GM12801 (cell line): ENCODE data around the gene MTA1.

Source experiments
- TF ChIP-seq, protein P1 (sequence below): IDR thresholded peaks from one replicate; pipeline ENCODE4 v1.5.1; 2011; ENCODE audit warnings: control low read depth; ENCODE audit not compliant: insufficient read length; ENCODE audit errors: extremely low read depth

MTA1 gene

DNA sequence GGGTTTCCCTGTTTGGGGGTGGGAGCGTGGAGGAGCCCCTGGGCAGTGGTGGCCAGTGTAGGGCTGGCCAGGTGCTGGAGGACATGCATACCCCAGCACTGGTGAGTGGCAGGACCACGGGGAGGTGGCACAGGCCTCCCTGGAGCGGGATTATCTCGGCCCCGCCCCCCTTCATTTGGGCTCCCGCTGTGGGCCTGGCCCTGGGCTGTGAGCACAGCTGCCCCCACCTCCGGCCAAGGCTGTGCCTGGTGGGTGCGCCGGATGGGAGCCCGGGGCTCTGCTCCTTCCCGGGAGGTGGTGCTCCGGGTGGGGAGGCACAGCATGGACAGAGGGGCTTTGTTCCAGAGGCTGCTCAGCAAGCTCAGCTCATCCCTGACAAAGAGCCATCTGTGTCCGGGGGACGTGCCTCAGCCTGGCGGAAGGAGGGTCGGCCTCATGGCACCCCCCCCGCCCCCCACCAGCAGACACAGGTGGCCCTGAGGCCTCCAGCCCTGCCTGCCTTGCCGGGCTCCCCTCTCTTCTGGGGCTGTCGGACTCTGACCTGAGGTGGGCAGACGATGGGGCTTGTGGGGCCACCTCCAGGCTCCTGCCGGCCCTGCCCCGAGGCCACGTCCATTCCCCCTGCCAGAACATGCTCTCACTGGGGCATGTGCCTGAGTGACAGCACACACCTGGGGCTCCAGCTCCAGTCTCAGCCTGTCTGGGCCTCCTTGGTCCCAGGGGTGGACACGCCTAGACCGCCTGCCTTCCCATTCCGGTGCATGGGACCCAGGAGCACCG lies 79.8 kb downstream of the MTA1 start:
- TF ChIP-seq, protein P1, sequence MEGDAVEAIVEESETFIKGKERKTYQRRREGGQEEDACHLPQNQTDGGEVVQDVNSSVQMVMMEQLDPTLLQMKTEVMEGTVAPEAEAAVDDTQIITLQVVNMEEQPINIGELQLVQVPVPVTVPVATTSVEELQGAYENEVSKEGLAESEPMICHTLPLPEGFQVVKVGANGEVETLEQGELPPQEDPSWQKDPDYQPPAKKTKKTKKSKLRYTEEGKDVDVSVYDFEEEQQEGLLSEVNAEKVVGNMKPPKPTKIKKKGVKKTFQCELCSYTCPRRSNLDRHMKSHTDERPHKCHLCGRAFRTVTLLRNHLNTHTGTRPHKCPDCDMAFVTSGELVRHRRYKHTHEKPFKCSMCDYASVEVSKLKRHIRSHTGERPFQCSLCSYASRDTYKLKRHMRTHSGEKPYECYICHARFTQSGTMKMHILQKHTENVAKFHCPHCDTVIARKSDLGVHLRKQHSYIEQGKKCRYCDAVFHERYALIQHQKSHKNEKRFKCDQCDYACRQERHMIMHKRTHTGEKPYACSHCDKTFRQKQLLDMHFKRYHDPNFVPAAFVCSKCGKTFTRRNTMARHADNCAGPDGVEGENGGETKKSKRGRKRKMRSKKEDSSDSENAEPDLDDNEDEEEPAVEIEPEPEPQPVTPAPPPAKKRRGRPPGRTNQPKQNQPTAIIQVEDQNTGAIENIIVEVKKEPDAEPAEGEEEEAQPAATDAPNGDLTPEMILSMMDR, result no peak

DNA sequence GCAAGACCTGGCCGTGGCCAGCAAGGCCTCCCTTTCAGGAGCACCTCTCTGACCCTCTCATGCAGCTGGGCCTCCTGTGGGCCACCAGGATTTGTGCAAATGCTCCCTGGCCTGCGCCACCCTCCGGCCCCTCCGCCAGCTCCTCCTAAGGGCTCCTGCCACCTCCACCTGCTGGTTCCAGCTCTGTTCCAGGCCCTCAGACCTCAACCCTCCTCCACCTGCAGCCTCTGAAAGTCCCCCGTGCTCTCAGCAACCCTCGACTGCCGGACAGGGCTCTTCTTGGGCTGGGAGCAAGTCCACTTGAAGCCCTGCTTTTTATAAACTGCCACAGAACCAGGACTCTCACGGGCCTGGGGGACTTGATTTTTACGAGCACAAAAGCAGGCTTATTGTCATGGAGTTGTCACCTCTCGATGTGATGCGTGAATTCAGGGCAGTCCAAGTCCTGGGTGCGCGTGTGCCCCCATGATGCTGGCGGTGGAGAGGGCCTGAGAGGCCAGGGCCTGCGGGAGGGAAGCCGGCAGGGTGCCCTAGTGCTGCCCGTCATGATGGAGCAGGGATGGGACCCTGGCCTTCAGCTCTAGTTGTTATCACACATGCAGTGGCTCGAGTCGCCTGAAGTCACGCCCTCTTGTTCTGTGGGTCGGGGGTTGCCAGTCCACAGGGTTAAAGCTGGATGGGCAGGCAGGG lies 80.6 kb downstream of the MTA1 start:
- TF ChIP-seq, protein P1, result no peak

DNA sequence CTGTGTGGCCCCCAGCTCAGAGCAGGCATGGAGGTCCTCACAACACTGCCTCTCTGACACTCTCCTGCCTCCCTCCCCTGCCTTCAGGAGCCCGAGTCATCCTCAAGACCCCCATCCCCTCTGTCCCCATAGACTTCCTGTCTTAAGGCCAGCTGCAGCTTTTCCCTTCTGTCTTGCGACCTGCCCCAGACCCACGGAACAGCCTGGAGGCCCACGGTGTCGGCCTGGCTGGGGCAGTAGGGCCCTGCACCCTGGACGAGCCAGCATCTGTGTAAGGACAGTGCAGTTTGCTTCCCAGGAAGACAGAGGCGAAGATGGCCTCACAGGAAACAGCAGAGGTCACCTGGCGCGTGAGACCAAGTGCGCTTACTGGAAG lies 81.1 kb downstream of the MTA1 start:
- TF ChIP-seq, protein P1, result no peak

DNA sequence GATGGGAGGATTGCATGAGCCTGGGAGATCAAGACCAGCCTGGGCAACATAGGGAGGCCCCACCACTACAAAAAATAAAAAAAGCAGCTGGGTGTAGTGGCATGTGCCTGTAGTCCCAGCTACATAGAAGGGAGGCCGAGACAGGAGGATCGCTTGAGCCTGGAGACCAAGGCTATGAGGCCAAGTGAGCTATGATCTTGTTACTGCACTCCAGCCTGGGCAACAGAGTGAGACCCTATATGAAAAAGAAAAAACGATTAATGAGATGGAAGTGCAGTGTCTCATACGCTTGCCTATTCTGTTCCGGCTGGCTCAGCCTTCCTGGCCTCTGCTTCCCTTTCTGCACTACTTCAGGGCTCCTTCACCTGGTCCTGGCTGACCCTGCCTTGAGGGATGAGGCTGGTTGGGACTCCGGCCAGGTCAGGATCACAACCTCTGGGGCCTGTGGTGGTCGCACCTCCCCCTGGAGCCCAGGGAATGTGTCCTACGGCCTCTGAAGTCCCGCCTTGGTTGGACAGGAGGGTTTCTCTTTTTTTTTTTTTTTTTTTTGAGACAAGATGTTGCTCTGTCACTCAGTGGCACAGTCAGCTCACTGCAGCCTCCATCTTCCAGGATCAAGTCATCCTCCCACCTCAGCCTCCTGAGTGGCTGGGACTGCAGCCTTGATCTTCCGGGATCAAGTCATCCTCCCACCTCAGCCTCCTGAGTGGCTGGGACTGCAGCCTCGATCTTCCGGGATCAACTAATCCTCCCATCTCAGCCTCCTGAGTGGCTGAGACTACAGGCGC lies 82.1 kb downstream of the MTA1 start:
- TF ChIP-seq, protein P1, result no peak

DNA sequence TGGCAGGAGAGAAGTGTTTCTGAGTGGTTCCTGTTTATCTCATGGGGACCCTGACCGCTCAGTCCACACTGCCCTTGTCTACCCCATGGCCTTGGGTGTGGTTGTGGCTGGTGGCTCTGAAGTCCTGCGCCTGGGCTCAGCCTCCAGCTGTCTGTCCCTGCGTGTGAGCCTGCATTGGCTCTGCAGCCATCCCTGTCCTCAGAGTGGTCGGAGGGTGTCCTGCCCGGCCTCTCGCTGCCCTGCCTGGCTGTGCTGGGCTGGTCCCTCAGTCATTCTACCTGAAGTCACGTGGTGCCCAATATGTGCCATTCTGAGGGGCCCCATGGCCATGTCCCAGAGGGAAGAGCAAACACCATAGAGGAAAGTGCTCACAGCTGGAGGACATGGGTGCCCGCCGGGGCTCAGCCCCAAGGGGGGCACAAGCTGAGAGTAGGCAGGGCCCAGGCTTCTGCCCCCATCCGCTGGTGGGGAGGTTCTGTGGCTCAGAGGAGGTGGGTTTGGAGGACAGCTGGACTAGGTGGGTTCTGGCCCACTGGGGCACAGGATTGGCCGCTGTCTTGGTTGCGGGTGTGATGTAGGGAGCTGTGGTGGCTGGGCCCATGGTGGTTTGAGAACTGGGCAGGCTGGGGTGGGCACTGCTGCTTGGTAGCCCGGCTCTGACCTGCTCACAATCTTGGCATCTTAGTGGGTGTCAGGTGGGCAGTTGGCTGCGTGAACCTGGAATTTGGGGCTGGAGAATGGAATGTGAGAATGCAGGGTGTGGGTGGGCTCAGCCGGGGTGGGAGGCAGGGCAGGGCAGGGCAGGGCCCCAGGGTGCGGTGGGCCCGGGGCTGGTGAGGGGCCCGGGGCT lies 83.0 kb downstream of the MTA1 start:
- TF ChIP-seq, protein P1, result no peak

DNA sequence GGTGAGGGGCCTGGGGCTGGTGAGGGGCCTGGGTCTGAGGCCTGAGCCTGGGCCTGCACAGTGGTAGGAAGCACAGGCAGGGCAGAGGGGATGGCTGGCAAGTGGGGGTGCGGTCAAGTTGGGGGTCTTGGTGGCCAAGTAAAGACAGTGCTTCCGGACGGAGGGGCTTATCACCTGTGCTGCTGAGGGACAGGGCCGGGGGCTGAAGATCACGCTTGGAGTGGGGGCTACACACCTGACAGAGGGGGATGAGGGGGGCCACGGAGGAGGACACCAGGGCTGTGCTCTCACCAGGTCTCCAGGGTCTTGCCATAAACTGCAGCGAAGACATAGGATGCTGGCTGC lies 83.6 kb downstream of the MTA1 start:
- TF ChIP-seq, protein P1, result no peak
